ENCODE data around the gene THOC5. TPM values are rescaled to one million over a fixed set of nuclear protein-coding genes. Genes with fewer than 3 reads are reported as not detected.
"Not testable (repeated sequence)": the region's sequence is repeated elsewhere in the genome, so short reads cannot be mapped to it uniquely, and the experiment has no call there.

The THOC5 gene
- total RNA-seq, 1 experiment from 2014 or later: 74.4 TPM

- in situ Hi-C loops (cut with HindIII; ENCODE audit: low pct_unique_long_range_greater_than_20kb, low sequenced_read_pairs); POLR2A ChIA-PET; H3K27ac ChIP-seq (ENCODE audit: low read length); CTCF ChIA-PET; BruUV-seq (replicated peaks); H3K4me3 ChIP-seq (ENCODE audit: low read depth in 2 of 2, low read length in 2 of 2); ATAC-seq; H3K9me3 ChIP-seq (ENCODE audit: control insufficient read depth, insufficient read depth, low read depth, low read length); H3K36me3 ChIP-seq (ENCODE audit: control insufficient read depth, insufficient read depth, low read length); H3K27me3 ChIP-seq (ENCODE audit: control insufficient read depth, insufficient read depth, low read length); intact Hi-C loops (cut with micrococcal nuclease; ENCODE audit: unreplicated experiment); DNase-seq (ENCODE audit: low read depth, low spot score); H3K4me1 ChIP-seq (ENCODE audit: control insufficient read depth, insufficient read depth, low read length): not testable (repeated sequence)
Observed at GRCh38 chr22:29545045-29545444, 8.5 kb downstream of the THOC5 start.

GRCh38 chr22:29541845-29542244 lies 11.7 kb downstream of the THOC5 start:
- no peak for DNase-seq (ENCODE audit: low read depth, low spot score)
- intact Hi-C loops (cut with micrococcal nuclease; ENCODE audit: unreplicated experiment) (no loop called here), in situ Hi-C loops (cut with HindIII; ENCODE audit: low pct_unique_long_range_greater_than_20kb, low sequenced_read_pairs) (no loop called here)
- Histone ChIP-seq H3K27me3 (ENCODE audit: control insufficient read depth, insufficient read depth, low read length) (no peaks in the 10 kb centered on the region), H3K27ac (ENCODE audit: low read length) (no peak overlapping the region), H3K4me1 (ENCODE audit: control insufficient read depth, insufficient read depth, low read length) (no peaks in the 10 kb centered on the region), H3K4me3 (ENCODE audit: low read depth in 2 of 2, low read length in 2 of 2) (no peak overlapping the region), H3K36me3 (ENCODE audit: control insufficient read depth, insufficient read depth, low read length) (peaks cover 7% of the 10 kb centered on the region; the same call in 1 of the 2 replicates), H3K9me3 (ENCODE audit: control insufficient read depth, insufficient read depth, low read depth, low read length) (no peaks in the 10 kb centered on the region)
- ATAC-seq: no peak
- CTCF ChIA-PET: no interaction called here
- TF ChIP-seq REST (IDR thresholded peaks at IDR 0.05; ENCODE audit: insufficient read depth in 1 of 2, low read depth in 2 of 2, low read length in 1 of 2) (no peak), SIN3A (IDR thresholded peaks at IDR 0.05; ENCODE audit: borderline replicate concordance, insufficient read depth, low read depth, low read length) (no peak), TCF7L2 (IDR thresholded peaks at IDR 0.05; ENCODE audit: low read depth, low read length) (no peak), CTCF (IDR thresholded peaks at IDR 0.05) (no peak), POLR2AphosphoS5 (IDR thresholded peaks at IDR 0.05; ENCODE audit: low read depth, low read length) (no peak)
- no TSS peak for BruUV-seq (replicated peaks)
- POLR2A ChIA-PET: interaction anchor here (0.5 kb wide), 1 partner anchor 57 kb away, joined by 7 read pairs; no protein-coding TSS in a partner anchor

GRCh38 chr22:29539105-29539504 lies 14.5 kb downstream of the THOC5 start:
- CTCF ChIA-PET: no interaction called here

More at GRCh38 chr22:29539105-29539504, 14.5 kb downstream of the THOC5 start:
- Histone ChIP-seq H3K27ac (ENCODE audit: low read length) (no peak overlapping the region), H3K36me3 (ENCODE audit: control insufficient read depth, insufficient read depth, low read length) (peaks cover 10% of the 10 kb centered on the region), H3K4me1 (ENCODE audit: control insufficient read depth, insufficient read depth, low read length) (no peaks in the 10 kb centered on the region), H3K9me3 (ENCODE audit: control insufficient read depth, insufficient read depth, low read depth, low read length) (no peaks in the 10 kb centered on the region), H3K27me3 (ENCODE audit: control insufficient read depth, insufficient read depth, low read length) (no peaks in the 10 kb centered on the region), H3K4me3 (ENCODE audit: low read depth in 2 of 2, low read length in 2 of 2) (no peak overlapping the region)
- intact Hi-C loops (cut with micrococcal nuclease; ENCODE audit: unreplicated experiment): no loop called here
- BruUV-seq (replicated peaks): no TSS peak
- DNase-seq (ENCODE audit: low read depth, low spot score) (no peak), ATAC-seq (no peak)
- POLR2A ChIA-PET: no interaction called here
- no peak for TF ChIP-seq POLR2AphosphoS5 (IDR thresholded peaks at IDR 0.05; ENCODE audit: low read depth, low read length)
- no peak for TF ChIP-seq SIN3A (IDR thresholded peaks at IDR 0.05; ENCODE audit: borderline replicate concordance, insufficient read depth, low read depth, low read length)
- TF ChIP-seq CTCF (IDR thresholded peaks at IDR 0.05): no peak
- TF ChIP-seq REST (IDR thresholded peaks at IDR 0.05; ENCODE audit: insufficient read depth in 1 of 2, low read depth in 2 of 2, low read length in 1 of 2): no peak
- TF ChIP-seq TCF7L2 (IDR thresholded peaks at IDR 0.05; ENCODE audit: low read depth, low read length): no peak
- in situ Hi-C loops (cut with HindIII; ENCODE audit: low pct_unique_long_range_greater_than_20kb, low sequenced_read_pairs): no loop called here

Data from Panc1 (cell line).